Lower lobe of right lung (tissue), 2 donors: Measurements from ENCODE around the gene SORCS1. TPM values are rescaled to one million over a fixed set of nuclear protein-coding genes. Genes with fewer than 3 reads are reported as not detected.

ENCODE experiments used
- ATAC-seq, 2 donors: fragments of 200-7000 bp; cut with Tn5 transposase; one replicate each; pipeline ENCODE4 v1.9.1; 2020 to 2022; ENCODE audit warnings: mild to moderate bottlenecking in 2 of 2, moderate library complexity in 2 of 2
- DNase-seq: peaks from one replicate; pipeline ENCODE4 v3.0.0-alpha.2; 2020
- H3K27ac ChIP-seq: fragments of 200-600 bp; one replicate; pipeline ENCODE4 v1.8.0; 2022
- H3K27me3 ChIP-seq: fragments of 200-600 bp; one replicate; pipeline ENCODE4 v1.8.0; 2022; ENCODE audit warnings: low read depth
- H3K36me3 ChIP-seq: fragments of 200-600 bp; one replicate; pipeline ENCODE4 v1.8.0; 2022; ENCODE audit warnings: mild to moderate bottlenecking
- H3K4me1 ChIP-seq: fragments of 200-600 bp; one replicate; pipeline ENCODE4 v1.8.0; 2022
- H3K4me3 ChIP-seq: fragments of 200-600 bp; one replicate; pipeline ENCODE4 v1.8.0; 2022; ENCODE audit warnings: mild to moderate bottlenecking
- H3K9me3 ChIP-seq: fragments of 200-600 bp; one replicate; pipeline ENCODE4 v1.8.0; 2022
- CTCF ChIP-seq: fragments of 200-600 bp; IDR thresholded peaks from one replicate; pipeline ENCODE4 v1.8.0; 2022; ENCODE audit warnings: antibody characterized with exemption, mild to moderate bottlenecking
- intact Hi-C: fragments of 100-400 bp; cut with DNase I; formaldehyde crosslinking; loops from one replicate; pipeline ENCODE4 v1.11.0; 2022
- total RNA-seq: library from RNA; stranded (reverse); fragmentation: NEBNext Ultra II Directional; extraction: Animal tissue kit (Norgen Biotek cat#: 25700); gene quantifications from one replicate; pipeline ENCODE4 v1.2.1, GENCODE V29; 2021
- donor health status: DM: no; HTN: yes; CAD: no; lungs with severe emphysema.

The SORCS1 gene
- total RNA-seq, 1 donor from 2014 or later: 0.15 TPM

- Histone ChIP-seq H3K4me1 (no peaks in the 10 kb centered on the region), H3K9me3 (no peaks in the 10 kb centered on the region), H3K27ac (no peak overlapping the region), H3K4me3 (no peak overlapping the region), H3K36me3 (no peaks in the 10 kb centered on the region), H3K27me3 (no peaks in the 10 kb centered on the region)
- no peak for TF ChIP-seq CTCF
- DNase-seq (no peak), ATAC-seq (no peak)
- intact Hi-C loops: no loop called here
These were observed 121.0 kb downstream of the SORCS1 start for GRCh38 chr10:107043461-107043860.

GRCh38 chr10:107037192-107038122 lies 127.0 kb downstream of the SORCS1 start:
- no peak for TF ChIP-seq CTCF
- intact Hi-C loops: no loop called here
- DNase-seq: no peak
- Histone ChIP-seq H3K4me1 (no peaks in the 10 kb centered on the region), H3K27me3 (no peaks in the 10 kb centered on the region), H3K9me3 (no peaks in the 10 kb centered on the region), H3K4me3 (no peak overlapping the region), H3K27ac (no peak overlapping the region), H3K36me3 (no peaks in the 10 kb centered on the region)
- ATAC-seq: no peak

- no peak for TF ChIP-seq CTCF
- no peak overlapping the region for H3K27ac ChIP-seq
- H3K27me3 ChIP-seq: no peaks in the 10 kb centered on the region
- no peak for ATAC-seq
- H3K36me3 ChIP-seq: no peaks in the 10 kb centered on the region
- no peak for DNase-seq
- no peaks in the 10 kb centered on the region for H3K9me3 ChIP-seq
- no peak overlapping the region for H3K4me3 ChIP-seq
- H3K4me1 ChIP-seq: no peaks in the 10 kb centered on the region
- intact Hi-C loops: no loop called here
These were observed 130.6 kb downstream of the SORCS1 start for GRCh38 chr10:107033799-107034422.

GRCh38 chr10:107032700-107033401 lies 131.7 kb downstream of the SORCS1 start:
- Histone ChIP-seq H3K36me3 (no peaks in the 10 kb centered on the region), H3K27me3 (no peaks in the 10 kb centered on the region), H3K9me3 (no peaks in the 10 kb centered on the region), H3K27ac (no peak overlapping the region), H3K4me1 (no peaks in the 10 kb centered on the region), H3K4me3 (no peak overlapping the region)
- DNase-seq: no peak
- intact Hi-C loops: no loop called here
- no peak for TF ChIP-seq CTCF
- ATAC-seq: no peak

GRCh38 chr10:107031931-107032699 lies 132.4 kb downstream of the SORCS1 start:
- TF ChIP-seq CTCF: no peak
- no peaks in the 10 kb centered on the region for H3K27me3 ChIP-seq
- no peak overlapping the region for H3K27ac ChIP-seq
- H3K4me3 ChIP-seq: no peak overlapping the region
- H3K4me1 ChIP-seq: no peaks in the 10 kb centered on the region
- no peak for ATAC-seq
- intact Hi-C loops: no loop called here
- H3K36me3 ChIP-seq: no peaks in the 10 kb centered on the region
- DNase-seq: no peak
- H3K9me3 ChIP-seq: no peaks in the 10 kb centered on the region
